Sigmoid colon (tissue), 4 donors: ENCODE data around the gene MSH4.

Source experiments
- CTCF ChIP-seq, 4 experiments: fragments of 450-650 bp in 3 of 4; fragments of 200-600 bp in 1 of 4; IDR thresholded peaks; one replicate each; pipeline ENCODE4 v1.5.1; 2016 to 2019; ENCODE audit warnings: antibody characterized with exemption in 4 of 4, mild to moderate bottlenecking in 3 of 4, moderate library complexity in 2 of 4
- POLR2A ChIP-seq, 2 donors: fragments of 450-650 bp; IDR thresholded peaks; one replicate each; pipeline ENCODE4 v1.6.1; 2016; ENCODE audit warnings: antibody characterized with exemption in 2 of 2, mild to moderate bottlenecking in 2 of 2, moderate library complexity in 2 of 2
- POLR2AphosphoS5 ChIP-seq, 4 donors: sonication (generic); formaldehyde crosslinking; IDR thresholded peaks; one replicate each; pipeline ENCODE4 v1.6.1; 2017; ENCODE audit warnings: antibody characterized with exemption in 4 of 4

- TF ChIP-seq CTCF (IDR thresholded peaks at IDR 0.05) = no peak
- TF ChIP-seq POLR2A (IDR thresholded peaks at IDR 0.05) = no peak
- no peak for TF ChIP-seq POLR2AphosphoS5 (IDR thresholded peaks at IDR 0.05)
These were observed 126.0 kb downstream of the MSH4 start for GRCh38 chr1:75922698-75923097.
